Measurements from ENCODE around the gene STOML1.

GRCh38 chr15:73981761-73982221 lies 10.3 kb downstream of the STOML1 start:
- TF ChIP-seq CTCF (IDR thresholded peaks at IDR 0.05 in 4 of 5, conservative IDR thresholded peaks at IDR 0.05 in 1 of 5) = no peak
- TF ChIP-seq POLR2A (IDR thresholded peaks at IDR 0.05) = no peak

Data from gastrocnemius medialis (tissue), 4 donors.